CD4-positive, alpha-beta T cell (primary cell): Measurements from ENCODE around the gene SLC15A4. TPM values are rescaled to one million over a fixed set of nuclear protein-coding genes. Genes with fewer than 3 reads are reported as not detected.
A peak's percentile ranks its signal among the peaks of the same experiment; 100 is the strongest.

Experiments used
- ATAC-seq: fragments of 200-7000 bp; cut with Tn5 transposase; one replicate; pipeline ENCODE4 v1.10.0; 2022; ENCODE audit warnings: mild to moderate bottlenecking; ENCODE audit not compliant: poor library complexity
- CTCF ChIA-PET: fragments of 350-600 bp; sonication (Branson Sonifier 250); formaldehyde crosslinking; loops from one replicate; lab custom pipeline; 2021; ENCODE audit warnings: antibody characterized with exemption, inconsistent platforms; lab: Charles Lee
- POLR2A ChIA-PET: fragments of 350-600 bp; sonication (Branson Sonifier 250); formaldehyde crosslinking; loops from one replicate; lab custom pipeline; 2021; ENCODE audit warnings: antibody characterized with exemption, inconsistent platforms; lab: Charles Lee
- DNase-seq, 14 experiments: peaks; one replicate each; pipeline ENCODE4 v3.0.0-alpha.2; 2013 to 2020; ENCODE audit warnings: mixed read lengths in 2 of 14
- H3K27ac ChIP-seq, 2 donors: one replicate each; pipeline versions ENCODE4 v1.5.1 to v1.7.0; 2013; ENCODE audit warnings: low read length in 2 of 2, low read depth in 1 of 2, mild to moderate bottlenecking in 1 of 2
- H3K27me3 ChIP-seq, 2 experiments: 1 replicate in 1 of 2; 2 replicates in 1 of 2; pipeline versions ENCODE4 v1.6.1 to v1.7.0; 2013; ENCODE audit warnings: low read length in 2 of 2, control low read depth in 1 of 2, mild to moderate bottlenecking in 1 of 2, moderate library complexity in 1 of 2; ENCODE audit not compliant: insufficient read depth in 2 of 2, control insufficient read depth in 1 of 2
- H3K36me3 ChIP-seq: one replicate; pipeline ENCODE4 v1.6.1; 2013; ENCODE audit warnings: low read length, control low read depth; ENCODE audit not compliant: insufficient read depth
- H3K4me1 ChIP-seq: one replicate; pipeline ENCODE4 v1.6.1; 2013; ENCODE audit warnings: low read length, control low read depth; ENCODE audit not compliant: insufficient read depth
- H3K4me3 ChIP-seq: one replicate; pipeline ENCODE4 v1.5.1; 2013; ENCODE audit warnings: mild to moderate bottlenecking, low read length, moderate library complexity
- H3K9me3 ChIP-seq, 2 experiments: 1 replicate in 1 of 2; 2 replicates in 1 of 2; pipeline versions ENCODE4 v1.6.1 to v1.7.0; 2013; ENCODE audit warnings: low read length in 2 of 2, mild to moderate bottlenecking in 2 of 2, control low read depth in 1 of 2, moderate library complexity in 1 of 2; ENCODE audit not compliant: control insufficient read depth in 1 of 2, insufficient read depth in 1 of 2
- H3K27ac Mint-ChIP-seq: one replicate; pipeline ENCODE4 v1.8.0; 2020; ENCODE audit warnings: mixed read lengths
- H3K27me3 Mint-ChIP-seq: one replicate; pipeline ENCODE4 v1.8.0; 2021; ENCODE audit warnings: mixed read lengths
- H3K36me3 Mint-ChIP-seq: one replicate; pipeline ENCODE4 v1.8.0; 2021; ENCODE audit warnings: low read depth, mixed read lengths
- H3K4me1 Mint-ChIP-seq: one replicate; pipeline ENCODE4 v1.8.0; 2021; ENCODE audit warnings: low read depth, mixed read lengths
- H3K4me3 Mint-ChIP-seq: one replicate; pipeline ENCODE4 v1.8.0; 2020; ENCODE audit warnings: mild to moderate bottlenecking, mixed read lengths
- H3K9me3 Mint-ChIP-seq: one replicate; pipeline ENCODE4 v1.8.0; 2020; ENCODE audit warnings: mixed read lengths
- intact Hi-C, 2 experiments: fragments of 100-400 bp; cut with DNase I in 1 of 2; cut with micrococcal nuclease in 1 of 2; formaldehyde crosslinking; loops; one replicate each; pipeline versions ENCODE4 v1.15.1 to v1.9.0; 2023 to 2025; cut with DNase I, micrococcal nuclease
- total RNA-seq, 174 experiments: library from RNA in 2 of 174; stranded (reverse) in 2 of 174; gene quantifications; one replicate each; pipeline ENCODE4 v1.2.3 and lab custom pipeline; 2021 to 2026
- TF ChIP-seq, protein P1 (sequence below): fragments of 200-600 bp; IDR thresholded peaks from one replicate; pipeline ENCODE4 v1.8.0; 2022; ENCODE audit warnings: antibody characterized with exemption, mild to moderate bottlenecking

The SLC15A4 gene
- total RNA-seq, 2 experiments from 2014 or later, result 18.4 to 18.5 TPM

- ATAC-seq, result no peak
- POLR2A ChIA-PET, result no interaction called here
- CTCF ChIA-PET, result no interaction called here
- Mint-ChIP-seq H3K4me1 (no peaks in the 10 kb centered on the region), H3K9me3 (no peaks in the 10 kb centered on the region), H3K4me3 (no peak overlapping the region), H3K27me3 (peaks cover 15% of the 10 kb centered on the region), H3K27ac (no peak overlapping the region), H3K36me3 (no peaks in the 10 kb centered on the region)
- H3K9me3 ChIP-seq, result no peaks in the 10 kb centered on the region
- no peak overlapping the region for H3K4me3 ChIP-seq
- H3K27me3 ChIP-seq, result peaks cover 2 to 4% of the 10 kb centered on the region in 2 experiments
- intact Hi-C loops, result no loop called here
- DNase-seq, result peak in 1 of 14 experiments; percentile 38
- H3K27ac ChIP-seq, result no peak overlapping the region
- no peaks in the 10 kb centered on the region for H3K4me1 ChIP-seq
- no peaks in the 10 kb centered on the region for H3K36me3 ChIP-seq
- TF ChIP-seq, protein P1, sequence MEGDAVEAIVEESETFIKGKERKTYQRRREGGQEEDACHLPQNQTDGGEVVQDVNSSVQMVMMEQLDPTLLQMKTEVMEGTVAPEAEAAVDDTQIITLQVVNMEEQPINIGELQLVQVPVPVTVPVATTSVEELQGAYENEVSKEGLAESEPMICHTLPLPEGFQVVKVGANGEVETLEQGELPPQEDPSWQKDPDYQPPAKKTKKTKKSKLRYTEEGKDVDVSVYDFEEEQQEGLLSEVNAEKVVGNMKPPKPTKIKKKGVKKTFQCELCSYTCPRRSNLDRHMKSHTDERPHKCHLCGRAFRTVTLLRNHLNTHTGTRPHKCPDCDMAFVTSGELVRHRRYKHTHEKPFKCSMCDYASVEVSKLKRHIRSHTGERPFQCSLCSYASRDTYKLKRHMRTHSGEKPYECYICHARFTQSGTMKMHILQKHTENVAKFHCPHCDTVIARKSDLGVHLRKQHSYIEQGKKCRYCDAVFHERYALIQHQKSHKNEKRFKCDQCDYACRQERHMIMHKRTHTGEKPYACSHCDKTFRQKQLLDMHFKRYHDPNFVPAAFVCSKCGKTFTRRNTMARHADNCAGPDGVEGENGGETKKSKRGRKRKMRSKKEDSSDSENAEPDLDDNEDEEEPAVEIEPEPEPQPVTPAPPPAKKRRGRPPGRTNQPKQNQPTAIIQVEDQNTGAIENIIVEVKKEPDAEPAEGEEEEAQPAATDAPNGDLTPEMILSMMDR, result no peak
These were observed 60.4 kb downstream of the SLC15A4 start for GRCh38 chr12:128763395-128763794.

DNA sequence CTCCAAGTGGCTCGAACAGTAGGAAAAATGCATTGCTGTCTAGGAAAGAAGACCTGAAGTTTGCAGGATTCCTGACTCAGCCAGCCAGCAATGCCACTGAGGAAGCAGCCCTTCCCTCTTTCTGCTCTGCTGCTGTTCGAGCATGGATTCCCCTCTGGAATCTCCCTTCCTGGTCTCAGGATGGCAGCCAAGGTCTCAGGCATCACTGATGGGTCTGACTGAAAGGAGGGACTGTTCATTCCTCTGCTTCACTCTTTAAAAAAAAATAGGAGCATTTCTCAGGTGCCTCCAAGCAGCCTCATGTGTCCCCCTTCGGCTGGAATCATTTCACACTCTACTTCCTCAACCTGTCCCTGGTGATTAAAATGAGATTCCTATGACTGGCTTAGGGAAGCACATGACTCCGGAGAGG, 62.4 kb downstream of the SLC15A4 start:
- no peaks in the 10 kb centered on the region for H3K36me3 ChIP-seq
- no peaks in the 10 kb centered on the region for H3K9me3 ChIP-seq
- H3K27me3 ChIP-seq, result peaks cover 2 to 4% of the 10 kb centered on the region in 2 experiments
- Mint-ChIP-seq H3K4me3 (no peak overlapping the region), H3K36me3 (no peaks in the 10 kb centered on the region), H3K4me1 (no peaks in the 10 kb centered on the region), H3K27ac (no peak overlapping the region), H3K9me3 (no peaks in the 10 kb centered on the region), H3K27me3 (peaks cover 15% of the 10 kb centered on the region)
- TF ChIP-seq, protein P1, result no peak
- intact Hi-C loops, result no loop called here
- ChIA-PET CTCF (no interaction called here), POLR2A (no interaction called here)
- no peak overlapping the region for H3K27ac ChIP-seq
- H3K4me3 ChIP-seq, result no peak overlapping the region
- no peak for DNase-seq
- no peak for ATAC-seq
- H3K4me1 ChIP-seq, result no peaks in the 10 kb centered on the region

DNA sequence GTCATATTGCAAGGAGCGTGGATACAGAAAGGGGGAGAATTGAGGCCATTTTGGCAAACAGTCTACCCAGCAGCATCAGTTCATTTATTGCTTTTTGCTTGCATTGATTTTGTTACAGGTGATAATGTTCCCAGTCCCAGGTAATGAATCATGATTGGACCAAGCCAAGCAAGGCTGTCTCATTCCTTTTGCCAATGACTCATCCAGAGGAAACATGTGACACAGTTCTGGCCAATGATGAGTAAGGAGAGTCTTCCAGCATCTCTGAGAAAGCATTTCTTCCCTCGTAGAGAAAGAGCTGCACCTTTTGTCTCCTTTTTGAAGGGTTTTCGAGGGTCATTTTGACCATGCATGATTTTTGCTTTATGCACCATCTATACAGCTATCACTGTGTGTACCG, 68.2 kb downstream of the SLC15A4 start:
- CTCF ChIA-PET, result no interaction called here
- H3K9me3 Mint-ChIP-seq, result no peaks in the 10 kb centered on the region
- POLR2A ChIA-PET, result no interaction called here
- no peaks in the 10 kb centered on the region for H3K36me3 ChIP-seq
- H3K4me3 ChIP-seq, result no peak overlapping the region
- H3K27me3 Mint-ChIP-seq, result no peaks in the 10 kb centered on the region
- H3K27me3 ChIP-seq, result no peaks in the 10 kb centered on the region
- H3K27ac Mint-ChIP-seq, result no peak overlapping the region
- ATAC-seq (no peak), DNase-seq (no peak)
- no peak overlapping the region for H3K27ac ChIP-seq
- H3K4me1 ChIP-seq, result no peaks in the 10 kb centered on the region
- intact Hi-C loops, result no loop called here
- H3K9me3 ChIP-seq, result no peaks in the 10 kb centered on the region
- no peaks in the 10 kb centered on the region for H3K4me1 Mint-ChIP-seq
- TF ChIP-seq, protein P1, result no peak
- no peaks in the 10 kb centered on the region for H3K36me3 Mint-ChIP-seq
- no peak overlapping the region for H3K4me3 Mint-ChIP-seq
